ENCODE measurements around the gene INTS4.
"Not testable (repeated sequence)": the region's sequence is repeated elsewhere in the genome, so short reads cannot be mapped to it uniquely, and the experiment has no call there.

Gene INTS4

GRCh38 chr11:78023426-78023825 lies 29.0 kb upstream of the INTS4 start:
- no peak for DNase-seq

GRCh38 chr11:78022397-78023396 lies 28.2 kb upstream of the INTS4 start, which contains the start of gene KCTD14:
KCTD14 (minus strand) TSS chr11:78023276; CDS start chr11:78023249, 27 bp downstream.
- DNase-seq: no peak

DNA sequence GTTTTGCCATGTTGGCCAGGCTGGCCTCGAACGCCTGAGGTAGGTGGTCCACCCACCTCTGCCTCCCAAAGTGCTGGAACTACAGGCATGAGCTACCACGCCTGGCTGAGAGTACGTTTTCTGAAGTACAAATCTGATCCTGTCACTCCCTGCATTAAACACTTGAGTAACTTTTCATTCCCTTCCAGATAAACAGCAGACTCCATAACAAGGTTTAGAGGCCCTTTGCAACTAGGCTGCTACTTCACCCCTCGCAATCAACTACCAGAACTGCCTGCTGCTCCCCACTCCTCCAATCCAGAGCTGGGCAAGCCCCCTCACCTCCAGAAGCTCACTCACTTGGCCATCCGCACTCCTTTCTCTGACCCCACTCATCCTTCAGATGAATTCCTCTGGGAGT lies 27.1 kb upstream of the INTS4 start:
- DNase-seq: no peak

GRCh38 chr11:78020246-78020645 lies 25.8 kb upstream of the INTS4 start:
- no peak for DNase-seq

- DNase-seq: no peak
These were observed 25.3 kb upstream of the INTS4 start for GRCh38 chr11:78019808-78020207.

DNA sequence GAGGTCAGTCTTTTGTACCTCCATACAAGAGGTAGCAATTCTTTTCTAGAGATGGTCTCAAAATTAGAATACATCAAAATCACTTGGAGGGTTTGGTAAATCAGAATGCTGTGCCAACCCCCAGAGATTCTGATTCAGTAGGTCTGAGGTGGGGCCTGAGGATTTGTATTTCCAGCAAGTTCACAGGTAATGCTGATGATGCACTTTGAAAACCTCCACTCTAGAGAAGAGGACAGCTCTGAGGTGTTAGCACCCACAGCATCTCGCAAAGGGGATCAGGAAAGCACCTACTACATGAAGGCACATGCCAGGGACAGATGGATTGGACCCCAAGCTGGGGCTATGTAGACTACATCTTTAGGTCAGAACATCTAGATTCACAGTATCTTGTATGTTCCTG lies 21.4 kb upstream of the INTS4 start:
- no peak for DNase-seq

DNA sequence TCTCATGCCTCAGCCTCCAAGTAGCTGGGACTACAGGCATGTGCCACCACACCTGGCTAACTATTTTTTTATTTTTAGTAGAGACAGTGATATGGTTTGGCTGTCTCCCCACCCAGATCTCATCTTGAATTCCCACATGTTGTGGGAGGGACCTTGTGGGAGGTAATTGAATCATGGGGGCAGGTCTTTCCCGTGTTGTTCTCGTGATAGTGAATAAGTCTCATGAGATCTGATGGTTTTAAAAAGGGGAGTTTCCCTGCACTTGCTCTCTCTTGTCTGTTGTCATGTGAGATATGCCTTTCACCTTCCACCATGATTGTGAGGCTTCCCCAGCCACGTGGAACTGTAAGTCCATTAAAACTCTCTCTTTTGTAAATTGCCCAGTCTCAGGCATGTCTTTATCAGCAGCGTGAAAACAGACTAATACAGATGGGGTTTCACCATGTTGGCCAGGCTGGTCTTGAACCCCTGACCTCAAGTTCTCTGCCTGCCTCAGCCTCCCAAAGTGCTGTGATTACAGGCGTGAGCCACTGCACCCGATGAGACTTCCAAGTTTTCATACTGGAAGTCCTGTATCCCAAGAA lies 20.6 kb upstream of the INTS4 start:
- DNase-seq: not testable (repeated sequence)

GRCh38 chr11:78011301-78011700 lies 16.8 kb upstream of the INTS4 start:
- no peak for DNase-seq

GRCh38 chr11:78010755-78011154 lies 16.3 kb upstream of the INTS4 start:
- DNase-seq: no peak

DNA sequence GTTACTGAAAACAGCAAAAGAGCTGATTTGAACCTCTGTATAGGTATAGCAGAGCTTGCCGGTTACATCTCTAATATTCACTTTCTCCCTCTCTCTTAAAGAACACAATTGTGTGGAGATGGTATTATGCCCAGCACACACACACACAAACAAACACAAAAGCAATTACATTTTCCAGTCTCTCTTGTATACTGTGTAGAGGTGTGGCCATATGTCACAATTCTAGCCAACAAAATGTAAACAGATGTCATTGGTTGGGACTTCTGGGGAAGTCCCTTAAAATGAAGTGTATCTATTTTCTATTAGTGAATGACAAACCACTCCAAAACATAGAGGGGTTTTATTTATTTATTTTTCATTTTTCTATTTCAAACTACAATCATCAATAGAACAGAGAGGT lies 15.8 kb upstream of the INTS4 start:
- DNase-seq: no peak

DNA sequence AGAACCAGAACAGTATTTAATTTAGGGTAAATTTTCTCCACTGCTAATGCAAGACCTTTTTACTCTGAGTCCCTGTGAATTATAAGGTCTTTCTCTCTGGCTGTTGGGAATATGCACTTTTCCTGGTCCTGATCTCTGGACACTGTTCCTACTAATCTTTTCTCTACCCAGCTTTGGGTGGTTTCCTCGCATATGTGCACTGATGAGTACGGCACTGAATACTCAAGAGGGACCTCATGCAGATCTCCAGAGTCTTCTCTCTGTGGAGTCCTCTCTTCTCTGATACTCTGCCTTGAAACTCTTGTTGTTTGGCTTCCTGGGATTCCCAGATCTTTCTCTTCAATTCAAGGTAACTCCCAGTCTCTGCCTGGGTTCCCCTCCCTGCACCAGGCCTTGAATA lies 14.6 kb upstream of the INTS4 start:
- DNase-seq: no peak

GRCh38 chr11:78000193-78000592 lies 5.7 kb upstream of the INTS4 start:
- no peak for DNase-seq

DNA sequence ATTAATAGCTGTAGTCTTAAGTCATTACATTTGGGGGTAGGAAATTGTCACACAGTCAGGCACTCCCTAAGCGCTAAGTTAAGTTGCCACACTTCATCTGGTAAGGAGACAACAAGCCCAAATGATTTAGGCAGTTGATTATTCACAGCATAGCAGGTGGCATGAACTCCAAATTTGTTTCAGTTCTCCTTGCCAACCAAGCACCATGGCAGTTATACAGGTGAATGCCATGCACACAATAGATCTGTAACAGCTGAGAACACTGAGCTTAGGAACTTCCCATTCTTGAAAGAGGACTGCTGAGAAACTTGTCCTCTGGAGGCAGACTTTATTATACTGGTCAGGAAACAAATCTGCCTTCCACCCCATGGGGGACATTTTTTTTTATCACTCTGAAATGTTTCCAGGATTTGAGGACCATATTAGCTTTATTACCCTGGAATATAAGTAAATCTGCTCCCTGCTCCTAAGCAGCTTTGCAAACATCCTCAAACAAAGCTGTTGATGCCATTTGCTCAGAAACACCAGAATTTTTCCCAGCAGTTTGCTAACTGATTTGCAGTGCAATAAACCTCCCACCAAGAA lies 5.1 kb upstream of the INTS4 start:
- no peak for DNase-seq

DNA sequence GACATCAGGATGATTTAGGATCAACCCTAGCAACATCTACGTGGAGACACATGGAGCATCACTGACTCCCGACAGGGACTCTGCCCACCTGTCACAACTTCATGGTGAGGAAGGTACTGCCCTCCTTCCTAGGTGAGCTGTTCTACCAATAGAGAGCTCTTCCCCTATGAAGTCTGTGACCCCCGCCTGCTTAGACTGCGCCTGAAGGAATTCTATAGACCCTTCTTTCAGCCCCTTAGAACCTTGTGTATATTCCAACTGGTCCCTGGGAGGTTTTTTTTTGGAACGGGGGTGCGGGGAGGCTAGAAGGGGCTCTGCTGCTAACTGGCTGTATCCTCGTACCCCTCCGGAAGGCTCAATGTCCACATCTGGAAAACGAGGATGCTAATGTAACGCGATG lies 566 bp downstream of the INTS4 start:
- no peak for DNase-seq

- no peak for DNase-seq
These were observed 3.5 kb downstream of the INTS4 start for GRCh38 chr11:77990981-77991380.

DNA sequence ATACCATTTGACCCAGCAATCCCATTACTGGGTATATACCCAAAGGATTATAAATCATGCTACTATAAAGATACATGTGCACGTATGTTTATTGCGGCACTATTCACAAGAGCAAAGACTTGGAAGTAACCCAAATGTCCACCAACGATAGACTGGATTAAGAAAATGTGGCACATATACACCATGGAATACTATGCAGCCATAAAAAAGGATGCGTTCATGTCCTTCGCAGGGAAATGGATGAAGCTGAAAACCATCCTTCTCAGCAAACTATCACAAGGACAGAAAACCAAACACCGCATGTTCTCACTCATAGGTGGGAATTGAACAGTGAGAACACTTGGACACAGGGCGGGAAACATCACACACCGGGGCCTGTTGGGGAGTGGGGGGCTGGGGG lies 8.0 kb downstream of the INTS4 start:
- not testable (repeated sequence) for DNase-seq

DNA sequence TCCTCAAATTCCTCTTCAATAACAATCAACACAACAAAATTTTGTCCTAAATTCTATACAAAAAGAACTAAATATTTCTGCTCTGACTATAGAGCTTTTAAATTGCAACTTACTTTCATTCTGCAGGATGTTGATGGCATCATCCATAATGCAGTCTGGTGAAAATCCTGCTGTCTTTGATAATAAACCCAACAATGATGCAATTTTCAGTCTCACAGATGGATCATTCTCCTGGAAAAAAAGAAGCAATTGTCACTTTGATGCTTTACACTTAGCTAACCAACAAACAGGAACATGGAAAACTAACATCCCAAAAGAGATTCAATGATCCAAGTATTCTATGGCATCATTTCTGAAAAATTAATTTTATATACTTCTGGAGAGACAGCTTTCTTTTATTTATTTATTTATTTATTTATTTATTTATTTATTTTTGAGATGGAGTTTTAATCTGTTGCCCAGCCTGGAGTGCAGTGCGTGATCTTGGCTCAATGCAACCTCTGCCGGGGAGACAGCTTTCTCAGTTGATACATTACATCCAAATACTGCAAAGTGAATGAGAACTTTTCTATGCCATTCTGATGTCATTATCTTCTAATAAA lies 13.0 kb downstream of the INTS4 start:
- DNase-seq: no peak

DNA sequence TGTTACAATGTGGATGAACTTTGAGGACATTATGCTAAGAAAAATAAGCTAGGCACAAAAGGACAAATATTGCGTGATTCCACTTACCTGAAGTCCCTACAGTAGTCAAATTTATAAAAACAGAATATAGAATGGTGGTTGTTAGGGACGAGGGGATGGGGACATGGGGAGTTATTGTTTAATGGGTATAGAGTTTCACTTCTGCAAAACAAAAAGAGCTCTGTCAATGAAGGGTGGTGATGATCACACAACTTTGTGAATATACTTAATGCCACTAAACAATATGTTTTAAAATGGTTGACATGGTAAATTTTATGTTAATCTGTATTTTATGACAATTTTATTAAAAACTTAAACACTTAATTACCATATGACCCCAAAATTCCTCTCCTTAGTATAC lies 26.1 kb downstream of the INTS4 start:
- no peak for DNase-seq

DNA sequence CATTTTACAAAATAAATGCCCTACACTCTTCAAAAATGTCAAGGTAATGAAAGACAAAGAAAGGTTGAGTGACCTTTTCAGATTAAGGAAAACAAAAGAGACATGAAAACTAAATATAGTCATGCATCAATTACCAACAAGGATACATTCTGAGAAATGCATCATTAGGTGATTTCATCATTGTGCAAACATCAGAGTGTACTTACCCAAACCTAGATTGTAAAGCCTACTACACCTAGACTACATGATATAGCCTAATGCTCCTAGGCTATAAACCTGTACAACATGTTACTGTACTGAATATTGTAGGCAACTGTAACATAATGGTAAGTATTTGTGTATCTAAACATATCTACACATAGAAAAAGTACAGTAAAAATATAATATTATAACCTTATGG lies 26.7 kb downstream of the INTS4 start:
- DNase-seq: no peak

GRCh38 chr11:77967121-77967520 lies 27.3 kb downstream of the INTS4 start:
- no peak for DNase-seq

- DNase-seq: no peak
These were observed 28.1 kb downstream of the INTS4 start for GRCh38 chr11:77966338-77966737.

DNA sequence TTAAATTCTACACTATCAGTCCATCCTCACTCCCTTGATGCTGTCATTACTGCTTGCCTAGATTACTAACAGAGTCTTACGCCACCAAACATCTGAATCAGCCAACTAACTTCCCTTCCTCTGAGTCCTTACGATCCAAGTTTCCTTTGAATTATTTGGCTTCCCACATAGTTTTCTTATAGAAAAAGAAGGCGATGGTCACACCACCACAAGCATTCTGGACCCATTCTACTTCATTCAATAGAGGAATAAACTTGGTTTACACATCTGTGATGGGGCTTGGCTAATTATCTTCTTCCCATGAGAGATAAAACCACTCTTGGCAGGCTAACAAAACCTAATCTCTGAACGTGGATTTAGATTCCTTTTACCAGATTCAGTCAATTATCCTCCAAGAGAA lies 35.0 kb downstream of the INTS4 start:
- DNase-seq: no peak

DNA sequence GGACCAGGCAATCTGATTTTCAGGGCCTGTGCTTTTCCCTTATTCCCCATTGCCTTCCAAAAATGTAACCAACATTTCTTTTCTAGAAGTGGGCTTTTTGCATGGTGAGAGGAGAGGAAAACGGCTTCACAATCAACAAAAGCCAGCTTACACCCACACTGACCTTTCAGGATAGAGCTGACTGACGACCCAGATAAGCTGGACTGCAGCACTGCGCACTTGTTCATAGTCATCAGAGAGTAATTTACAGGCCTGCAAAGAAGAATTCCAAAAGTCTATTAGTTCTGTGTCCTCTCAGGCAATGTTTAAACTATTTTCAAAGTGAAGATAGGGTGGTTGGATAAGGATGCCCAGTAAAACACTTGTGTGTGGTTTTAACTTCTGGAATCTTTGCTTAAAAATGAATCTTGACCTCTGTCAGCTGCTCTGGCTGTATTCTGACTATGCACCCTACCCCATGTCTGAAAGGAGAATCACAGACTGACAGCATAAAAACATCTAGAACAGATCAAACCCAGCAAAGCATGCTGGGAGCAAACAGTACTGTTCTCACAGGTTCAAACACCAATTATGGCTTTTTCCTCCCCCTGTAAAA lies 35.8 kb downstream of the INTS4 start:
- not testable (repeated sequence) for DNase-seq
